T-helper 2 cell treated with Interferon-gamma antibody and Interleukin-4, amounts not matched to agents 5 μg/mL and 100 μg/mL, for 36 hours (primary cell): ENCODE measurements around the gene CDKN1C.

ENCODE experiments used
- DNase-seq: peaks from one replicate; pipeline ENCODE4 v3.0.0; 2021; ENCODE audit warnings: low spot score
- H3K27ac Mint-ChIP-seq: one replicate; pipeline ENCODE4 v1.8.0; 2021; ENCODE audit warnings: mild to moderate bottlenecking, mixed read lengths
- H3K27me3 Mint-ChIP-seq: one replicate; pipeline ENCODE4 v1.8.0; 2021; ENCODE audit warnings: low read depth, mixed read lengths
- H3K36me3 Mint-ChIP-seq: one replicate; pipeline ENCODE4 v1.8.0; 2021; ENCODE audit warnings: low read depth, mixed read lengths
- H3K4me1 Mint-ChIP-seq: one replicate; pipeline ENCODE4 v1.8.0; 2021; ENCODE audit warnings: low read depth, mixed read lengths
- H3K4me3 Mint-ChIP-seq: one replicate; pipeline ENCODE4 v1.8.0; 2022; ENCODE audit warnings: mild to moderate bottlenecking, moderate library complexity, mixed read lengths
- H3K9me3 Mint-ChIP-seq: one replicate; pipeline ENCODE4 v1.8.0; 2021; ENCODE audit warnings: mixed read lengths

CDKN1C gene

GRCh38 chr11:2917842-2918490 is 32.4 kb upstream of the CDKN1C start:
- DNase-seq: no peak
- H3K27me3 Mint-ChIP-seq: no peaks in the 10 kb centered on the region
- H3K4me1 Mint-ChIP-seq: peaks cover 3% of the 10 kb centered on the region
- H3K36me3 Mint-ChIP-seq: no peaks in the 10 kb centered on the region
- no peaks in the 10 kb centered on the region for H3K9me3 Mint-ChIP-seq
- H3K4me3 Mint-ChIP-seq: no peak overlapping the region
- no peak overlapping the region for H3K27ac Mint-ChIP-seq

- Mint-ChIP-seq H3K36me3 (no peaks in the 10 kb centered on the region), H3K4me1 (peaks cover 3% of the 10 kb centered on the region), H3K9me3 (no peaks in the 10 kb centered on the region), H3K4me3 (no peak overlapping the region), H3K27ac (no peak overlapping the region), H3K27me3 (no peaks in the 10 kb centered on the region)
- no peak for DNase-seq
These were observed 31.5 kb upstream of the CDKN1C start for GRCh38 chr11:2916892-2917645.

GRCh38 chr11:2916114-2916891 is 30.7 kb upstream of the CDKN1C start:
- Mint-ChIP-seq H3K27me3 (no peaks in the 10 kb centered on the region), H3K4me3 (no peak overlapping the region), H3K4me1 (peaks cover 3% of the 10 kb centered on the region), H3K27ac (no peak overlapping the region), H3K36me3 (no peaks in the 10 kb centered on the region), H3K9me3 (no peaks in the 10 kb centered on the region)
- DNase-seq: no peak

GRCh38 chr11:2915473-2915872 is 29.9 kb upstream of the CDKN1C start:
- H3K9me3 Mint-ChIP-seq: no peaks in the 10 kb centered on the region
- no peak overlapping the region for H3K27ac Mint-ChIP-seq
- H3K4me3 Mint-ChIP-seq: no peak overlapping the region
- no peak for DNase-seq
- H3K27me3 Mint-ChIP-seq: no peaks in the 10 kb centered on the region
- H3K36me3 Mint-ChIP-seq: no peaks in the 10 kb centered on the region
- H3K4me1 Mint-ChIP-seq: peaks cover 3% of the 10 kb centered on the region

GRCh38 chr11:2914455-2915195 is 29.1 kb upstream of the CDKN1C start:
- Mint-ChIP-seq H3K36me3 (no peaks in the 10 kb centered on the region), H3K4me1 (peaks cover 3% of the 10 kb centered on the region), H3K4me3 (no peak overlapping the region), H3K9me3 (no peaks in the 10 kb centered on the region), H3K27me3 (no peaks in the 10 kb centered on the region), H3K27ac (no peak overlapping the region)
- no peak for DNase-seq

GRCh38 chr11:2913776-2914175 is 28.2 kb upstream of the CDKN1C start:
- Mint-ChIP-seq H3K4me3 (no peak overlapping the region), H3K36me3 (no peaks in the 10 kb centered on the region), H3K9me3 (no peaks in the 10 kb centered on the region), H3K27ac (no peak overlapping the region), H3K27me3 (no peaks in the 10 kb centered on the region), H3K4me1 (peaks cover 3% of the 10 kb centered on the region)
- DNase-seq: no peak

GRCh38 chr11:2913019-2913431 is 27.4 kb upstream of the CDKN1C start:
- H3K4me3 Mint-ChIP-seq: no peak overlapping the region
- no peak for DNase-seq
- peaks cover 3% of the 10 kb centered on the region for H3K4me1 Mint-ChIP-seq
- no peaks in the 10 kb centered on the region for H3K36me3 Mint-ChIP-seq
- no peaks in the 10 kb centered on the region for H3K9me3 Mint-ChIP-seq
- no peak overlapping the region for H3K27ac Mint-ChIP-seq
- H3K27me3 Mint-ChIP-seq: no peaks in the 10 kb centered on the region

GRCh38 chr11:2912498-2912897 is 26.9 kb upstream of the CDKN1C start:
- no peak overlapping the region for H3K27ac Mint-ChIP-seq
- peaks cover 3% of the 10 kb centered on the region for H3K4me1 Mint-ChIP-seq
- DNase-seq: no peak
- H3K4me3 Mint-ChIP-seq: no peak overlapping the region
- H3K9me3 Mint-ChIP-seq: no peaks in the 10 kb centered on the region
- no peaks in the 10 kb centered on the region for H3K27me3 Mint-ChIP-seq
- H3K36me3 Mint-ChIP-seq: no peaks in the 10 kb centered on the region

GRCh38 chr11:2911785-2912391 is 26.3 kb upstream of the CDKN1C start:
- Mint-ChIP-seq H3K4me1 (peaks cover 3% of the 10 kb centered on the region), H3K4me3 (no peak overlapping the region), H3K9me3 (no peaks in the 10 kb centered on the region), H3K36me3 (no peaks in the 10 kb centered on the region), H3K27ac (no peak overlapping the region), H3K27me3 (no peaks in the 10 kb centered on the region)
- no peak for DNase-seq

GRCh38 chr11:2911088-2911784 is 25.7 kb upstream of the CDKN1C start:
- no peaks in the 10 kb centered on the region for H3K36me3 Mint-ChIP-seq
- peaks cover 3% of the 10 kb centered on the region for H3K4me1 Mint-ChIP-seq
- H3K27me3 Mint-ChIP-seq: no peaks in the 10 kb centered on the region
- H3K4me3 Mint-ChIP-seq: no peak overlapping the region
- DNase-seq: no peak
- no peaks in the 10 kb centered on the region for H3K9me3 Mint-ChIP-seq
- no peak overlapping the region for H3K27ac Mint-ChIP-seq

- Mint-ChIP-seq H3K9me3 (peaks cover 6% of the 10 kb centered on the region), H3K4me1 (peaks cover 3% of the 10 kb centered on the region), H3K27me3 (no peaks in the 10 kb centered on the region), H3K27ac (no peak overlapping the region), H3K4me3 (no peak overlapping the region), H3K36me3 (peaks cover 7% of the 10 kb centered on the region)
- no peak for DNase-seq
These were observed 24.9 kb upstream of the CDKN1C start for GRCh38 chr11:2910401-2910955.

GRCh38 chr11:2909133-2909902 is 23.7 kb upstream of the CDKN1C start:
- Mint-ChIP-seq H3K27me3 (no peaks in the 10 kb centered on the region), H3K4me3 (no peak overlapping the region), H3K27ac (no peak overlapping the region), H3K4me1 (peaks cover 3% of the 10 kb centered on the region), H3K9me3 (peaks cover 12% of the 10 kb centered on the region), H3K36me3 (peaks cover 15% of the 10 kb centered on the region)
- no peak for DNase-seq
